ENCODE results near the gene PKP3.

Gene PKP3

GRCh38 chr11:447923-448731 is 54.1 kb downstream of the PKP3 start:
- DNase-seq = peak; percentile 98

GRCh38 chr11:449889-450808 is 56.1 kb downstream of the PKP3 start, which contains the start of gene PTDSS2:
Gene PTDSS2 (plus strand): TSS chr11:450279. CDS start chr11:450456, 177 bp downstream.
- peak; percentile 97 for DNase-seq

- DNase-seq = no peak
These were observed 56.9 kb downstream of the PKP3 start for GRCh38 chr11:450809-451451.

GRCh38 chr11:451738-452137 is 57.7 kb downstream of the PKP3 start:
- no peak for DNase-seq

GRCh38 chr11:452203-452744 is 58.3 kb downstream of the PKP3 start:
- DNase-seq = no peak

- no peak for DNase-seq
These were observed 59.0 kb downstream of the PKP3 start for GRCh38 chr11:452916-453527.

GRCh38 chr11:453564-453963 is 59.6 kb downstream of the PKP3 start:
- DNase-seq = no peak

GRCh38 chr11:454043-454442 is 60.0 kb downstream of the PKP3 start:
- DNase-seq = no peak

Data from 8988T (cell line).